ENCODE measurements around the gene CDCA8.
A peak's percentile ranks its signal among the peaks of the same experiment; 100 is the strongest.
"Not testable (repeated sequence)": the region's sequence is repeated elsewhere in the genome, so short reads cannot be mapped to it uniquely, and the experiment has no call there.

The CDCA8 gene

DNA sequence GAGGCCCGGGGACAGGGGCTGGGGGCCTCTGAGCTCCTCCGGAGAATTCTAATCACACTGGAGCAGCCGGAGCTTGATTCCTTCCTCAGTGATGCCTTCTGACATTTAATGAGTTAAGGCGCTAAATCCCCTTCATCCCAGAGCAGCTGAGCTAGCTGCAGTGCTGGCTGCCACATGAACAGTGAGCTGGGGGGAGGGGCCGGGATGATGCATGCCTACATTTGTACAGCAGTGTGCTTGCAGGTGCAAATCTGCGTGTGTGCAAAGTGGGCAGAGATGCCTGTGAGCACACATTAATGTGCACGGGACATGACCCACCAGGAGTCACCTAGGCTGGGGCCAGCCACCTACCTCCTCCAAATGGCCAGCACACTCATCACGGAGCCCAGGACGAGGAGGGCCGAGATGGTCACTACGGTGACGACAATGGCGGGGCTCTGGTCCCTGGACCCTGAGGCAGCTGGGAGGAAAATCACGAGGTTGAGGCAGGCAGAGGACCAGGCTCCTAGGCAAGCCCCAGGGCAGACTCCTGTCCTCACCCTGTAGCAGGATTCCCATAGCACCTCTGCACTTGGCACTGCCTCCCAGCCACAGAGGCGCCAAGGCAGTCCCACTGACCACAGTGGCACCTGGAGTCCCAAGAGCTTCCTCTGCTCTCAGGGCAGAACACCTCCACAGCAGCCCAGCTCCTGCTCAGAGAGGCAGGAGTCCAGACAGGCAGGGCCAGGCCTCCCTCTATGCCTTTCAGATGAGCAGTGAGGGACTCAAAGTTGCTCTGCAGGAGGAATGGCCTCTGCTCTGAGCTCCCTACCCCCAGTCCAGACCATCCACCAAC lies 34.7 kb downstream of the CDCA8 start:
- Mint-ChIP-seq H3K27ac (no peak overlapping the region), H3K36me3 (ENCODE audit: low read depth) (no peaks in the 10 kb centered on the region), H3K9me3 (no peaks in the 10 kb centered on the region), H3K27me3 (peaks cover 7% of the 10 kb centered on the region), H3K4me3 (no peak overlapping the region), H3K4me1 (ENCODE audit: low read depth) (no peaks in the 10 kb centered on the region)
- no peak for DNase-seq

DNA sequence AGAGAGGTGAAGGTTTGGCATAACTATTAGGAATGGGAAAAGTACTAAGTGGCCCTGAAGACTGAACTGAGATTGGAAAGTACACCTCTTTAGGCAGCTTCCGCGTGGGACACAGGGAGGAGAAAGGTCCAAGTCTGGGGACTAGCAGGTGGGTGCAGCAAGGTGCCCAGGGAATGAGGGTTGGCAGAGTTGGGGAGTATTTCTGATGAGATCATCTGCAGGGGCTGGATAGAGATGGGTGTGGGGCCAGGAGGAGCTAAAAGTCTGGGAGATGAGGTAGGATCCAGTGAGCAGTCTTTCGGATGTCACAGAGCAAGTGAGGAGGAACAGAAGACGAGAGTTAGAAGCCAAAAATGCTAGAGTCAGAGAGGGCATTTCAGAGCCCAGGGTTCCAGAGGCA lies 36.1 kb downstream of the CDCA8 start:
- no peak overlapping the region for H3K27ac Mint-ChIP-seq
- no peak for DNase-seq
- no peaks in the 10 kb centered on the region for H3K4me1 Mint-ChIP-seq (ENCODE audit: low read depth)
- no peaks in the 10 kb centered on the region for H3K9me3 Mint-ChIP-seq
- no peak overlapping the region for H3K4me3 Mint-ChIP-seq
- peaks cover 16% of the 10 kb centered on the region for H3K27me3 Mint-ChIP-seq
- H3K36me3 Mint-ChIP-seq (ENCODE audit: low read depth), result no peaks in the 10 kb centered on the region

DNA sequence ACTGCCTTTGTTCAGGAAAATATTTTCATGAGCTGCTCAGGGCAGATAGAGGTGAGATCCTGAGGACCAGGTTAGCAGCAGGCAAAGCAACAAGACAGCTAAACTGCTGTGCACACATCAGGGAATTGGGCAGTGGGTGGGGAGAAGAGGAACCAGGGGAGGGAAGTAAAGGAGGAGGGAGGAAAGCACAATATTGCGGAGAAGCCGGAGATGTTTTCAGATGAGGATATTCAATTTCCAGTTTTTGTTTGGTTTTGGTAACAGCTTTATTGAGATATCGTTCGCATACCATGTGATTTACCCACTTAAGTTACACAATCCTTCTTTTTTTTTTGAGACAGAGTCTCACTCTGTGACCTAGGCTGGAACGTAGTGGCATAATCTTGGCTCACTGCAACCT lies 38.1 kb downstream of the CDCA8 start:
- no peaks in the 10 kb centered on the region for H3K36me3 Mint-ChIP-seq (ENCODE audit: low read depth)
- DNase-seq, result no peak
- H3K27ac Mint-ChIP-seq, result no peak overlapping the region
- no peaks in the 10 kb centered on the region for H3K9me3 Mint-ChIP-seq
- no peak overlapping the region for H3K4me3 Mint-ChIP-seq
- H3K27me3 Mint-ChIP-seq, result peaks cover 34% of the 10 kb centered on the region
- no peaks in the 10 kb centered on the region for H3K4me1 Mint-ChIP-seq (ENCODE audit: low read depth)

DNA sequence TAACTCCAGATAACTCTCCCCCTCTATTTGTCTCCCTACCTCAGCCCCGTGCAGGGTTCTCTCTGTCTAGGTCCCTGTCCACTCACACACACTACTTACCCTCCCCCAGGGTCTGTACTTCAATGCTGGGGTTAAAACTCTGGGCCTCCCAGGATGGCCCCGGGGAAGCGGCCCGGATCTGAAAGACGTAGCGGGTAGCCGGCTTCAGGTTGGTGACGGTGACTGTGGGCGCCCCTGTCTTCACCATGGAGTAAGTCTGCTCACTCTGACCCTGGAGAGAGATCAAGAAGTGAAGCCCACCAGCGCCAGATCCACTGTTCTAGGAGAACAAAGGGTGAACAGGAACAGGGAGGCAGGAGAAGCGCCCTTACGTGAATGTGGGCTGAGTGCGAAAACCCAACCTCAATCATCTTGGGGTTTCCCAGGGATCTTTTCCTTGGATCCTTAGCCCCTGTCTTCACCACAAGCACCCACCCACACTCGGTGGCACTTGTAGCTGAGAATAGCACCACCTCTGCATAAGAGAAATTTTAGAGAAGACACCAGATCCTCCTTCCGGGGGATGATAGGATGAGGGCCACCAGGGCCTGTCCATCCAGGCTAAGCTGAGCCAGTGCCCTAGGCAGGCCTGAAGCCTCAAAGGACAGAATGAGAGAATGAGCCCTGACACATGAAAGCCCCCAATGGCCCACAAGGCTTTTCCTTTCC lies 39.1 kb downstream of the CDCA8 start:
- Mint-ChIP-seq H3K9me3 (no peaks in the 10 kb centered on the region), H3K4me1 (ENCODE audit: low read depth) (no peaks in the 10 kb centered on the region), H3K27me3 (peaks cover 39% of the 10 kb centered on the region), H3K36me3 (ENCODE audit: low read depth) (no peaks in the 10 kb centered on the region), H3K27ac (no peak overlapping the region), H3K4me3 (no peak overlapping the region)
- DNase-seq, result no peak

DNA sequence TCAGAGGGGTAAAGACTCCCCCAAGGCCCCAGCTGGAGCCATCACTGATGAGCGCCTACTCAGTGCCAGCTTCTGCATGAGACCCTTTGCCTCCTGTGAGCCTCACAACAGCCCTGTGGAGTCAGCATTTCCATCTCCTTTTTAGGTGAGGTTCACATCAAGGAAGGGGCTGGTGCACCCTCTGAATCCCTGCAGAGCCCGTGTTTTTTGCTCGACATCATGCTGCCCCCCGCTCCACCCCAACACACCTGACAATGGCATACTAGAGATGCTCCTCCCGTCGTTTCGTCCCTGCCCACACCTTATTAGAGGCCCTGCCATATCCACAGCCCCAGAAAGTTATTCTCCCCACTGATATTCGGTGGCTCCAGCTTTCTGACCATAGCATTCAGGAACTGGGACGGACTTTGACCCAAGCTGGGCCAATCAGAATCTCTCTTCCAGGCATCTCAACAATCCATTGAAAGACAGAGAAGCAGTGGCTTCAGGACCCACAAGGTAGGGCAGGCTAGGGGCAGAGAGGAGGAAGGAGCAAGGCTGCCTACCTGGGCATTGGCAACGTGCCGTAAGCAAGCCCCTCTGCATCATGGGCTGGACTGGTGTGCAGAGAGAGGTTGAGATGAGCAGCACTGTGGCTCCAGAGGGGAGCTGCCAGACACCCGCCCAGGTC lies 39.9 kb downstream of the CDCA8 start:
- Mint-ChIP-seq H3K4me3 (no peak overlapping the region), H3K4me1 (ENCODE audit: low read depth) (no peaks in the 10 kb centered on the region), H3K9me3 (no peaks in the 10 kb centered on the region), H3K27me3 (peaks cover 42% of the 10 kb centered on the region), H3K27ac (no peak overlapping the region), H3K36me3 (ENCODE audit: low read depth) (no peaks in the 10 kb centered on the region)
- DNase-seq, result no peak

DNA sequence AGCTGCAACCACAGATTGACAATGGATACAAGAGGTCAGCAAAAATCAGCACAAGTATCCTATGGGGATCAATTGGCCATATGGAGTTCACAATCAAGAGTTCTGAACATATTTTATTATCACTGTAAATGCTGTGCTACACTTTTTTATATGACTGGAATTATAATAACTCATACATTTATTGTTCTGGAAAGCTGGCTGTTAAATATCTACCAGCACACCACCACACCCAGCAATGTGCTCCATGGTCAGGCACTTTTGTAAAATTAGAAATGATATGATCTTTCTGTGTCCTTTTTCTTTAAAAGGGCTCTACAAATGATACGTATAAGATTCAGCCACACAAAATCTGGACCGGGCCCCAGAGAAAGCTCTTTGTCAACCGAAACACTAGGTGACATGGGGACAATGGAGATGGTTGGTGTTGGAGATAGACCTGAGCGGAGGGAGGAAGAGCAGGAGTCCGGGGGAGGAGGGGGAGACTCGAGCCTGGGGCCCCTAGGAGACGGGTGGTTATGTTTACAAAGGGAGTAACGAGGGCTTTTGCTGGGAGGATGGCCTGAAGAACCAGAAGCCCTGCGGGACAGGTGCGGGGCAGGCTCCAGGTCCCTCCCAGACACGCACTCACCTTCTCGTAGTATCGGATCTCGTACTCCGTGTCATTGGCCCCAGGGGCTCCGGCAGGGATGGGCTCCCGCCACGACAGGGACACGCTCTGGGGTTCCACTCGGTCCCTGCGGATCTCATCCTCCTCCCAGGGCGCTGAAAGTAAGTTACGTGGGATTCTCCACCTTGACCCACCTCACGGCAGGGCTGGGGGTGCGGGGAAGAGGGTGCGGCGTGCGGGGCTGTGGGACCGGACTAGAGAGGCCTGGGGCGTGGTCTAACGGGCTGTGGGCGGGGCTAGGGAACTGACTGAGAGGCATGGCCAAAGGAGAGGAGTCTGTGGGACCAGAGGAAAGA lies 42.6 kb downstream of the CDCA8 start:
- DNase-seq, result no peak
- Mint-ChIP-seq H3K4me1 (ENCODE audit: low read depth) (peaks cover 3% of the 10 kb centered on the region), H3K4me3 (no peak overlapping the region), H3K27ac (no peak overlapping the region), H3K36me3 (ENCODE audit: low read depth) (no peaks in the 10 kb centered on the region), H3K27me3 (peaks cover 47% of the 10 kb centered on the region), H3K9me3 (no peaks in the 10 kb centered on the region)

DNA sequence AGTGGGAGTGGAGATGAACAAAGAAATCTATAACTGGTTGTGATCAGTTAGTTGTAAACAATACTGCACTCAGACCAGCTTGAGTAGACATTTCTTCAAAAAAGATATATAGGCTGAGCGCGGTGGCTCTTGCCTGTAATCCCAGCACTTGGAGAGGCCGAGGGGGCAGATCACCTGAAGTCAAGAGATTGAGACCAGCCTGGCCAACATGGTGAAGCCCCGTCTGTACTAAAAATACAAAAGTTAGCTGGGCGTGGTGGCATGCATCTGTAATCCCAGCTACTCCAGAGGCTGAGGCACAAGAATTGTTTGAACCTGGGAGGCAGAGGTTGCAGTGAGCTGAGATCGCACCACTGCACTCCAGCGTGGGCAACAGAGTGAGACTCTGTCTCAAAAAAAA lies 45.7 kb downstream of the CDCA8 start:
- not testable (repeated sequence) for H3K36me3 Mint-ChIP-seq (ENCODE audit: low read depth); H3K4me3 Mint-ChIP-seq; H3K4me1 Mint-ChIP-seq (ENCODE audit: low read depth); H3K27ac Mint-ChIP-seq; H3K9me3 Mint-ChIP-seq; DNase-seq
- peaks cover 62% of the 10 kb centered on the region for H3K27me3 Mint-ChIP-seq

DNA sequence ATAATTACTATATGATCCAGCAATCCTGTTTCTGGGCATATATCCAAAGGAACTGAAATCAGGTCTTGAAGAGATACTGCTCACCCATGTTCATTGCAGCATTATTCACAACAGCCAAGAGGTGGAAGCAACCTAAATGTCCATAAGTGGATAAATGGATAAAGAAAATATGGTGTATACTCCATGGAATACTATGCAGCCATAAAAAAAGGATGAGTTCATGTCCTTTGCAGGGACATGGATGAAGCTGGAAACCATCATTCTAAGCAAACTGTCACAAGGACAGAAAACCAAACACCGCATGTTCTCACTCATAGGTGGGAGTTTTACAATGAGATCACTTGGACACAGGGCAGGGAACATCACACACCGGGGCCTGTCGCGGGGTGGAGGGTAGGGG lies 46.3 kb downstream of the CDCA8 start:
- H3K27me3 Mint-ChIP-seq, result peaks cover 59% of the 10 kb centered on the region

DNA sequence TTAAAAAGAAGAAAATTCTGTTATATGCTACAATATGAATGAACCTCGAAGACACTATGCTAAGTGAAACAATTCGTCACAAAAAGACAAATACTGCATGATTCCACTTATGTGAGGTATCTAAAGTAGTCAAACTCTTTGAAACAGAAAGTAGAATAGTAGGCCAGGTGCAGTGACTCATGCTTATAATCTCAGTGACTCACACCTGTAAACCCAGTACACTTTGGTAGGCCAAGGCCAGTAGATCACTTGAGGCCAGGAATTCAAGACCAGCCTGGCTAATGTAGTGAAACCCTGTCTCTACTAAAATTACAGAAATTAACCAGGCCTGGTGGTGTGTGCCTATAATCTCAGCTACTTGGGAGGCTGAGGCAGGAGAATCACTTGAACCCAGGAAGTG lies 46.9 kb downstream of the CDCA8 start:
- H3K4me3 Mint-ChIP-seq, result no peak overlapping the region
- peaks cover 3% of the 10 kb centered on the region for H3K4me1 Mint-ChIP-seq (ENCODE audit: low read depth)
- H3K36me3 Mint-ChIP-seq (ENCODE audit: low read depth), result no peaks in the 10 kb centered on the region
- H3K9me3 Mint-ChIP-seq, result no peaks in the 10 kb centered on the region
- H3K27me3 Mint-ChIP-seq, result peaks cover 53% of the 10 kb centered on the region
- H3K27ac Mint-ChIP-seq, result no peak overlapping the region
- no peak for DNase-seq

More for the DNA sequence above, 46.3 kb downstream of the CDCA8 start:
- DNase-seq; H3K27ac Mint-ChIP-seq; H3K4me1 Mint-ChIP-seq (ENCODE audit: low read depth); H3K9me3 Mint-ChIP-seq; H3K4me3 Mint-ChIP-seq; H3K36me3 Mint-ChIP-seq (ENCODE audit: low read depth): not testable (repeated sequence)

DNA sequence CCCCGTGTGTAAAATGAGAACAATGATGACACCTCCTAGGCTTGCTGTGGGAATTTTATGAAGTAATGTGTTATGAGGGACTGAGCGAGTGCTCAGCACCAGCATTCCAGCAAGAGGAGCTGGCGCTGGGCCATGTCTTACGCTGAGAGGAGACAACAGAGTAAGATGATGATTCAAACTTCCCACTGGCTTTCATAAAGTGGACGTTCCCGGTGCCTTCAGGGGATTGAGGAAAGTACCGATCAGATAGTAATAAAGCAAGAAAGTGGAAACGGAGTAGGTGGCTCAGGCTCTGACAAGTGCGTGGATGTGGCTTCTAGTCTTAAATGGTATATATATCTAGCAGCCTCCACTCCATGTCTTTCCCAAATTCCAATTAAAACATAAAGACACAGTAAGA lies 48.8 kb downstream of the CDCA8 start:
- Mint-ChIP-seq H3K4me1 (ENCODE audit: low read depth) (peaks cover 3% of the 10 kb centered on the region), H3K9me3 (no peaks in the 10 kb centered on the region), H3K4me3 (no peak overlapping the region), H3K27ac (no peak overlapping the region), H3K36me3 (ENCODE audit: low read depth) (no peaks in the 10 kb centered on the region), H3K27me3 (peaks cover 45% of the 10 kb centered on the region)
- DNase-seq, result no peak

DNA sequence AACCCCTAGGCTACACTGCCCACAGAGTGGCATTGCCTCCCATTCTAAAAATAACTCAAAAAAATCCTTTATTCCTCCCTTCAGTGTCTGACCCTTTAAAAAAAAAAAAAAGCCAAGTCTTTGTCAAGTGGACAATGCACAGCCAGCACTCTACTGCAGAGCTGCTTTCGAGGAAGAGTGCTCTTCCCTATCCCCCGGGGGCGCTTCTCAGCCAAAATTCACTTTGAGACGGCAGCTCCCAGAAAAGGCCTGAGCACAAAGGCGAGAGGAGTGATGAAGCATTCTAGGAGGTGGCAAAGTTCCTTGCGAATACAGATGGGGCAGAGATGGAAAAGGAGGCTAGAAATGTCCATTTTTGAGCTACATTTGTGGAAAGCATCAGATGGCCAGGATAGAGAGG lies 49.3 kb downstream of the CDCA8 start:
- H3K27ac Mint-ChIP-seq, result no peak overlapping the region

DNA sequence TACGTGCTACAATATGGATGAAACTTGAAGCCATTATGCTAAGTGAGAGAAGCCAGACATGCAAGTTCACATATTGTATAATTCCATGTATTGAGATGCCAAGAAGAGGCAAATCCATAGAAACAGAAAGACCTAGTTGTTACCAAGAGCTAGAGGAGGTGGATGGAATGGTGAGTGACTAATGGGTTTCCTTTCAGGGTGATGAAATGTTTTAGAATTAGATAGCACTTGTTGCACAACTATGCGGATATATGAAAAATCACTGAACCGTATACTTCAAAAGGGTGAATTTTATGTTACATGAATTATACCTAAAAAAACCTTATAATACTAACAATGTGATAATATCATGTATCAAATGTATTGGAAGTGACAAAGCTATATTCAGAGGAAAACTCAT lies 54.5 kb downstream of the CDCA8 start:
- peaks cover 56% of the 10 kb centered on the region for H3K27me3 Mint-ChIP-seq
- H3K4me3 Mint-ChIP-seq, result no peak overlapping the region
- no peak for DNase-seq
- peaks cover 3% of the 10 kb centered on the region for H3K9me3 Mint-ChIP-seq
- no peaks in the 10 kb centered on the region for H3K36me3 Mint-ChIP-seq (ENCODE audit: low read depth)
- H3K27ac Mint-ChIP-seq, result no peak overlapping the region
- H3K4me1 Mint-ChIP-seq (ENCODE audit: low read depth), result peaks cover under 1% of the 10 kb centered on the region

More for the DNA sequence above, 49.3 kb downstream of the CDCA8 start:
- Mint-ChIP-seq H3K4me3 (no peak overlapping the region), H3K4me1 (ENCODE audit: low read depth) (peaks cover 3% of the 10 kb centered on the region), H3K9me3 (peaks cover under 1% of the 10 kb centered on the region), H3K36me3 (ENCODE audit: low read depth) (no peaks in the 10 kb centered on the region), H3K27me3 (peaks cover 46% of the 10 kb centered on the region)
- DNase-seq, result no peak

DNA sequence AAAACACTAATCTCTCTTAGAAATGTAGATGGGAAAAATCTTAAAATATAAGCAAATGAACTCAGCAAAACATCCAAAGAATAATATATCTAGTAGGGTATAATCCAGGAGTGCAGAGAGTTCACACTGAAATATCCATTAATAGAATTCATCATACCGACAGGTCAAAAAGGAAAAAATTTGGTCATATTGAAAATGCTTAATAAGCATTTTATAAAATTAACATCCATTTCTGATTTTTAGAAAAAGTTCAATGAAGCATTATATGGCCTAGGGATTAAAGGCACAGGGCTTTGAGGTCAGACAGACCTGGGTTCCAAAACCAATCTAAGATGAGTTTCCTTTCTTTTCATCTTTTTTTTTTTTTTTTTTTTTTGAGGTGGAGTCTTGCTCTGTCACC lies 56.2 kb downstream of the CDCA8 start:
- H3K36me3 Mint-ChIP-seq (ENCODE audit: low read depth), result no peaks in the 10 kb centered on the region
- peaks cover 3% of the 10 kb centered on the region for H3K9me3 Mint-ChIP-seq
- H3K4me3 Mint-ChIP-seq, result no peak overlapping the region
- no peak overlapping the region for H3K27ac Mint-ChIP-seq
- peaks cover 56% of the 10 kb centered on the region for H3K27me3 Mint-ChIP-seq
- DNase-seq, result no peak
- peaks cover 7% of the 10 kb centered on the region for H3K4me1 Mint-ChIP-seq (ENCODE audit: low read depth)

DNA sequence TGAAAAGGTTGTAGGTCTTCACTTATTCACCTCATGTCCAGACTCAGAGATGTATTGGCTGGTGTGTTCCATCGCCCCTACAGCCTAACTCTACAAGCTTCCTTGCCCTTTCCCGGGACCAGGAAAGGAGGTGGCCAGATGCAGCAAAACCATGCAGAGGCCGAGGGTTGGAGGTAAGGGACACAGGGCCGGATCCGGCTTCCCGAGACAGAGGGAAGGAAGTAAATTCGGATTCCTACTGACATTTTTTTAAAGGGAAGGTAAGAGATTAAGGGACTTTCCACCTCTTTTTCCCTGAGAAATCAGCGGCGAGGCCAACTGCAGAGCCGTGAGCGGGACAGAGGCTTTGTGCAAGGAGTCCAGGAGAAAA lies 59.9 kb downstream of the CDCA8 start:
- Mint-ChIP-seq H3K27me3 (peaks cover 61% of the 10 kb centered on the region), H3K36me3 (ENCODE audit: low read depth) (no peaks in the 10 kb centered on the region), H3K4me3 (peak overlapping the region; percentile 62), H3K9me3 (no peaks in the 10 kb centered on the region), H3K4me1 (ENCODE audit: low read depth) (peaks cover 26% of the 10 kb centered on the region), H3K27ac (no peak overlapping the region)
- DNase-seq, result no peak
